Peyer's patch (tissue), 4 donors: Measurements from ENCODE around the gene ARSK.

Experiments used
- POLR2A ChIP-seq, 2 donors: fragments of 450-650 bp; IDR thresholded peaks; one replicate each; pipeline ENCODE4 v1.5.1; 2017; ENCODE audit warnings: antibody characterized with exemption in 2 of 2, mild to moderate bottlenecking in 2 of 2, moderate library complexity in 2 of 2
- TF ChIP-seq, protein P1 (sequence below), 6 experiments: fragments of 450-650 bp in 4 of 6; fragments of 200-600 bp in 2 of 6; sonication (generic) in 1 of 6; IDR thresholded peaks; one replicate each; pipeline ENCODE4 v1.5.1; 2017 to 2019; ENCODE audit warnings: antibody characterized with exemption in 6 of 6, mild to moderate bottlenecking in 3 of 6, moderate library complexity in 1 of 6

- TF ChIP-seq, protein P1, sequence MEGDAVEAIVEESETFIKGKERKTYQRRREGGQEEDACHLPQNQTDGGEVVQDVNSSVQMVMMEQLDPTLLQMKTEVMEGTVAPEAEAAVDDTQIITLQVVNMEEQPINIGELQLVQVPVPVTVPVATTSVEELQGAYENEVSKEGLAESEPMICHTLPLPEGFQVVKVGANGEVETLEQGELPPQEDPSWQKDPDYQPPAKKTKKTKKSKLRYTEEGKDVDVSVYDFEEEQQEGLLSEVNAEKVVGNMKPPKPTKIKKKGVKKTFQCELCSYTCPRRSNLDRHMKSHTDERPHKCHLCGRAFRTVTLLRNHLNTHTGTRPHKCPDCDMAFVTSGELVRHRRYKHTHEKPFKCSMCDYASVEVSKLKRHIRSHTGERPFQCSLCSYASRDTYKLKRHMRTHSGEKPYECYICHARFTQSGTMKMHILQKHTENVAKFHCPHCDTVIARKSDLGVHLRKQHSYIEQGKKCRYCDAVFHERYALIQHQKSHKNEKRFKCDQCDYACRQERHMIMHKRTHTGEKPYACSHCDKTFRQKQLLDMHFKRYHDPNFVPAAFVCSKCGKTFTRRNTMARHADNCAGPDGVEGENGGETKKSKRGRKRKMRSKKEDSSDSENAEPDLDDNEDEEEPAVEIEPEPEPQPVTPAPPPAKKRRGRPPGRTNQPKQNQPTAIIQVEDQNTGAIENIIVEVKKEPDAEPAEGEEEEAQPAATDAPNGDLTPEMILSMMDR (IDR thresholded peaks at IDR 0.05) = no peak
- TF ChIP-seq POLR2A (IDR thresholded peaks at IDR 0.05) = no peak
Measured at GRCh38 chr5:95633671-95634070, 78.8 kb downstream of the ARSK start.
